Ovary (tissue), 9 donors: ENCODE measurements around the gene USP36. TPM values are rescaled to one million over a fixed set of nuclear protein-coding genes. Genes with fewer than 3 reads are reported as not detected.

ENCODE experiments used
- DNase-seq, 5 donors: peaks; one replicate each; pipeline ENCODE4 v3.0.0-alpha.2; 2019 to 2020
- H3K27ac ChIP-seq, 2 donors: fragments of 200-600 bp; one replicate each; pipeline versions ENCODE4 v1.5.1 to v1.8.0; 2019 to 2022
- H3K27me3 ChIP-seq: fragments of 200-600 bp; one replicate; pipeline ENCODE4 v1.8.0; 2022
- H3K36me3 ChIP-seq: fragments of 200-600 bp; sonication (generic); one replicate; pipeline ENCODE4 v1.5.1; 2019
- H3K4me1 ChIP-seq: one replicate; pipeline ENCODE4 v1.8.1; 2013; ENCODE audit warnings: mild to moderate bottlenecking, moderate library complexity; ENCODE audit not compliant: insufficient read depth
- H3K4me3 ChIP-seq: fragments of 200-600 bp; sonication (generic); one replicate; pipeline ENCODE4 v1.5.1; 2017
- H3K9me3 ChIP-seq, 2 donors: fragments of 200-600 bp in 1 of 2; sonication (generic) in 1 of 2; one replicate each; pipeline versions ENCODE4 v1.5.1 to v1.8.1; 2013 to 2019; ENCODE audit warnings: mild to moderate bottlenecking in 1 of 2, moderate library complexity in 1 of 2
- EP300 ChIP-seq: sonication (generic); formaldehyde crosslinking; IDR thresholded peaks from one replicate; pipeline ENCODE4 v1.6.1; 2017; ENCODE audit warnings: antibody characterized with exemption
- POLR2A ChIP-seq: fragments of 450-650 bp; IDR thresholded peaks from one replicate; pipeline ENCODE4 v1.6.1; 2017; ENCODE audit warnings: antibody characterized with exemption, mild to moderate bottlenecking, moderate library complexity
- WGBS, 3 donors: extraction: QIAGEN DNeasy Blood & Tissue Kit in 1 of 3; methylation state at CpG; one replicate each; pipeline versions ENCODE4 v1.1.5 to v1.1.7; 2013 to 2017; 5-methylcytosine and 5-hydroxymethylcytosine counted together
- intact Hi-C, 4 donors: fragments of 100-400 bp; cut with DNase I; formaldehyde crosslinking; loops; one replicate each; pipeline versions ENCODE4 v1.11.0 to v1.15.1; 2022 to 2023
- polyA plus RNA-seq, 2 donors: library from polyadenylated mRNA; stranded (reverse); fragments of 200-250 nt in 1 of 2; fragments of 350-450 nt in 1 of 2; fragmentation: Illumina TruSeq in 1 of 2; extraction: RNeasy Lipid Tissue Mini Kit (QIAGEN cat#74804) in 1 of 2; gene quantifications; one replicate each; pipeline ENCODE4 v1.2.3, GENCODE V29; 2013 to 2014
- total RNA-seq, 7 donors: library from RNA; depleted of rRNA in 2 of 7; stranded (reverse); fragments of >200 nt in 2 of 7; fragmentation: NEBNext Ultra II Directional in 3 of 7; extraction: Animal tissue kit (Norgen Biotek cat#: 25700) in 3 of 7; gene quantifications; one replicate each; pipeline versions ENCODE4 v1.1.0 to v1.2.4, GENCODE V29; 2016 to 2023
- TF ChIP-seq, protein P1 (sequence below), 3 donors: fragments of 450-650 bp in 2 of 3; fragments of 200-600 bp in 1 of 3; IDR thresholded peaks; one replicate each; pipeline versions ENCODE4 v1.5.1 to v1.8.0; 2016 to 2022; ENCODE audit warnings: antibody characterized with exemption in 3 of 3, mild to moderate bottlenecking in 1 of 3
- donor health status: DM: no; HTN: no; CAD: no; lungs with moderate emphysema.
- donor health status: DM: no; HTN: no; CAD: no.
- donor health status: Bipolar disorder and iron deficiency.
- donor health status: DM: yes; HTN: yes; CAD: no.
- donor health status: DM: no; HTN: no; CAD: no.
- donor health status: DM: yes; HTN: yes; CAD: no.

The USP36 gene
- total and polyA plus RNA-seq, 9 donors = 38.7 to 127 (median 67.4) TPM

DNA sequence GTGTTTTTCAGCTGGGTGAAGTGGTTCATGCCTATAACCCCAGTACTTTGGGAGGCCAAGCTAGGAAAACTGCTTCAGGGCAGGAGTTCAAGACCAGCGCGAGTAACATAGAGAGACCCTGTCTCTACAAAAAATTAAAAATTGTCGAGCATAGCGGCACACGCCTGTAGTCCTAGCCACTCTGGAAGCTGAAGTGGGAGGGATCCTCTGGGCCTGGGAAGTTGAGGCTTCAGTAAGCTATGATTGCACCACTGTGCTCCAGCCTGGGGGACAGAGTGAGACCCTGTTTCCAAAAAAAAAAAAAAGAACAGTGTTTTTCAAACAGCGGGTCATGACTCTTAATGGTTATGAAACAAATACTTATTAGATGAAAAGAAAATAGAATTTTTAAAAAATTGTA is 56.3 kb downstream of the USP36 start:
- Histone ChIP-seq H3K36me3 (no peaks in the 10 kb centered on the region), H3K4me3 (no peak overlapping the region), H3K4me1 (no peaks in the 10 kb centered on the region), H3K27ac (no peak overlapping the region), H3K27me3 (no peaks in the 10 kb centered on the region), H3K9me3 (no peaks in the 10 kb centered on the region)
- TF ChIP-seq, protein P1, sequence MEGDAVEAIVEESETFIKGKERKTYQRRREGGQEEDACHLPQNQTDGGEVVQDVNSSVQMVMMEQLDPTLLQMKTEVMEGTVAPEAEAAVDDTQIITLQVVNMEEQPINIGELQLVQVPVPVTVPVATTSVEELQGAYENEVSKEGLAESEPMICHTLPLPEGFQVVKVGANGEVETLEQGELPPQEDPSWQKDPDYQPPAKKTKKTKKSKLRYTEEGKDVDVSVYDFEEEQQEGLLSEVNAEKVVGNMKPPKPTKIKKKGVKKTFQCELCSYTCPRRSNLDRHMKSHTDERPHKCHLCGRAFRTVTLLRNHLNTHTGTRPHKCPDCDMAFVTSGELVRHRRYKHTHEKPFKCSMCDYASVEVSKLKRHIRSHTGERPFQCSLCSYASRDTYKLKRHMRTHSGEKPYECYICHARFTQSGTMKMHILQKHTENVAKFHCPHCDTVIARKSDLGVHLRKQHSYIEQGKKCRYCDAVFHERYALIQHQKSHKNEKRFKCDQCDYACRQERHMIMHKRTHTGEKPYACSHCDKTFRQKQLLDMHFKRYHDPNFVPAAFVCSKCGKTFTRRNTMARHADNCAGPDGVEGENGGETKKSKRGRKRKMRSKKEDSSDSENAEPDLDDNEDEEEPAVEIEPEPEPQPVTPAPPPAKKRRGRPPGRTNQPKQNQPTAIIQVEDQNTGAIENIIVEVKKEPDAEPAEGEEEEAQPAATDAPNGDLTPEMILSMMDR (IDR thresholded peaks at IDR 0.05) = no peak
- TF ChIP-seq POLR2A = no peak
- no peak for TF ChIP-seq EP300
- peak in 1 of 5 donors; percentile 12 for DNase-seq
- 86 to 93% (median 89%) methylated on average over 6 of the region's 6 CpGs for WGBS, 3 donors
- intact Hi-C loops = no loop called here

DNA sequence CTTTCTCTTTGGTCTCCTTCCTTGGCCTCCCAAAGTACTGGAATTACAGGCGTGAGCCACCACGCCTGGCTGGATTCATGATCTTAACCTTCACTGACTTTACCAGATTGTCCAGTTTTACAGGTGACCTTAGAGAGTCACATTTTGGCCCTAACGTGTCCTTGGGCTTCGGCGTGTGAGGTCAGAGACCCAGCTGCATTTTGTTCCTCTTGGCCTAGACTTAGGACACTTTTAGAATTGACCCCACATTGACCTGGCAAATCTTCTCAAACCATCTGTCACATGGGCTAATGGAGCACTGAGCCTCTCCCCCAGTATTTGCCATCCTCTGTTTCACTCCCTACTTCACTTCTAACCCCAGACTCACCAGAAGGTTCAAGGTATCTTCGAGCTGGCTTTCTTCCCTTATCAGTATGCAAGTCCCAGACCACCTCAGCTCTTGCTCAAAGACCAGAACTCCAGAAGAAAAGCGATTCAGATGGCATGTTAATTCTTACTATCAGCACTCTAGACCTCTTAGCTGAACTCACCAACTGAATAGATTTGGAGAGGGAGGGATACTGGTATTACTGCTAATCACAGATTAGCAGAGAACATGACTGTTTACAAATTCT is 56.8 kb downstream of the USP36 start:
- no peak overlapping the region for H3K4me3 ChIP-seq
- WGBS, 3 donors = 69 to 71% (median 71%) methylated on average over 7 of the region's 7 CpGs
- H3K9me3 ChIP-seq = no peaks in the 10 kb centered on the region
- no peak for TF ChIP-seq EP300
- no peak for TF ChIP-seq POLR2A
- TF ChIP-seq, protein P1 (IDR thresholded peaks at IDR 0.05) = no peak
- no peaks in the 10 kb centered on the region for H3K4me1 ChIP-seq
- H3K27me3 ChIP-seq = no peaks in the 10 kb centered on the region
- intact Hi-C loops = no loop called here
- no peaks in the 10 kb centered on the region for H3K36me3 ChIP-seq
- DNase-seq = peak in 1 of 5 donors; percentile 24
- H3K27ac ChIP-seq = no peak overlapping the region

DNA sequence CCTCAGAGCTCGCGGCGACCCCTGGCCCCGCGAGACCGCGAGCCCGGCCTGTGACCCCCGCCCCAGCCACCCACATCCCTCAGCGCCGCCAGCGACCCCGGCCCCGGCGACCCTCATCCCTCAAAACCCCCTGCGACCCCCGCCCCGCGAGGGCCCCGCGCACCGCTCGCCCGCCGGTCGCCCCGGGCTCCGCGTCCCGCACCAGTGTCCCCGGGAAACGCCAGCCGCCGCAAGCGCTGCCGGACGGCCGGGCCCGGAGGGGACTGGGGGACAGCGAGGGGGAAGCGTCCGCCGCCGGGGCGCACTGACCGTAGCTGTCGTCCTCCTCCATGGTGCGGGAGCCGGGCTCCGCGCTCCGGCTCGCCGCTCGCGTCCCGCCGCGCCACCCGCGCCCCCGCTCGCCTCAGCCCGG is 58.7 kb downstream of the USP36 start, which contains the start of gene CYTH1:
Gene CYTH1, minus strand, starts transcription at position 381 of the 412 bp plus-strand sequence. Its CDS starts 50 bp downstream, at position 331.
- peak in 3 of 5 donors; percentile 37 to 71 (median 55) for DNase-seq
- intact Hi-C loops = no loop called here

DNA sequence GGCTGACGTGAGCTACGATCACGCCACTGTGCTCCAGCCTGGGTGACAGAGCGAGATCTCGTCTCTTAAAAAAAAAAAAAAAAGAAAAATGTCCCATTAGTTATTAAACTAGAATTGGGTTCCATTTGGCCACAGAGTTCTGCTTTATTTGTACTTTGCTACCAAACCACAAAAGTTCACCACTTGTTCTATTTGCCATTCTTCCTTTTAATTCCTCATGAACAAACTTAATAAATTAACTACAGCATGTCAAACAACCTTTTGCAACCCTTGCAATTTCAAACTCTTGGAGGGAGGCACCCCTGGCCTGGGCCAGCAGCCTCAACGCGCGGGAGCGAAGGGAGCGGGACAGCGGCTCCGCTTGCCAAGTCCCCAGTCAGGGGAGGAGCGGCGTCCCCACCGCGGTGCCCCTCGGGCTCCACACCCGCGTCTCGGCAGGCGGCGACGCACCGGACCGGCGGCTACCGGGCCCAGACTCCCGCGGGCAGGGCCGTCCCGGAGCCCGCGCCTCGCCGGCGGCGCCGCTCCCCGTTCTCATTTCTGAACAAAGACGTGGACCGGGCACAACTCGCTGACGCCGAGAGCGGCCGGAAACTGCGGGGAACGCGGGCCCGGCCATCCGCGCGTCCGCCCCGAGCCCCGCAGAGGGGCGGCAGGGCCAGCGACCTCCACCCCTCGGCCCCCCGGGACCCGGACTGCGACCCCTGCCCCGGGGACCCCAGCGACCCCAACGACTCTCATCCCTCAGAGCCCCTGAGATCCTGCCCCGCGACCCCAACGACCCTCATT is 59.3 kb downstream of the USP36 start:
- WGBS, 3 donors = 4 to 6% (median 5%) methylated on average over 60 to 68 of the region's 68 CpGs
- Histone ChIP-seq H3K27me3 (no peaks in the 10 kb centered on the region), H3K27ac (peak overlapping the region; percentile 62 to 80), H3K36me3 (no peaks in the 10 kb centered on the region), H3K9me3 (no peaks in the 10 kb centered on the region), H3K4me1 (no peaks in the 10 kb centered on the region), H3K4me3 (peak overlapping the region; percentile 92)
- intact Hi-C loops = no loop called here
- TF ChIP-seq, protein P1 (IDR thresholded peaks at IDR 0.05) = no peak
- no peak for TF ChIP-seq EP300
- no peak for TF ChIP-seq POLR2A
- DNase-seq = peak in 4 of 5 donors; percentile 43 to 70 (median 58)

More for the DNA sequence above, 58.7 kb downstream of the USP36 start, which contains the start of gene CYTH1:
- H3K27ac ChIP-seq = peak within 1 kb of the TSS; percentile 62 to 80
- no peaks in the 10 kb centered on the region for H3K9me3 ChIP-seq
- H3K36me3 ChIP-seq = no peaks in the 10 kb centered on the region
- WGBS, 3 donors = 0% methylated on average over 17 to 64 of the region's 64 CpGs; no CpG with 5 or more reads in 1 of the 3 donors
- H3K27me3 ChIP-seq = no peaks in the 10 kb centered on the region
- TF ChIP-seq POLR2A = peak; percentile 54
- TF ChIP-seq, protein P1 (IDR thresholded peaks at IDR 0.05) = no peak
- H3K4me1 ChIP-seq = no peaks in the 10 kb centered on the region
- H3K4me3 ChIP-seq = peak within 1 kb of the TSS; percentile 92
